Panc1 (cell line): Measurements from ENCODE around the gene GRIA2.

ENCODE experiments used
- POLR2AphosphoS5 ChIP-seq: IDR thresholded peaks from 2 replicates; pipeline ENCODE4 v1.6.1; 2012; ENCODE audit warnings: mild to moderate bottlenecking, low read depth, low read length, moderate library complexity
- SIN3A ChIP-seq: IDR thresholded peaks from 2 replicates; pipeline ENCODE4 v1.6.1; 2012; ENCODE audit warnings: low read depth, mild to moderate bottlenecking, low read length, moderate library complexity, borderline replicate concordance; ENCODE audit not compliant: insufficient read depth
- TCF7L2 ChIP-seq: IDR thresholded peaks from 2 replicates; pipeline ENCODE4 v1.6.1; 2011; ENCODE audit warnings: mild to moderate bottlenecking, low read depth, low read length, inconsistent platforms
- TF ChIP-seq, protein P1 (sequence below): fragments of 450-650 bp; IDR thresholded peaks from 2 replicates; pipeline ENCODE4 v1.5.1; 2017; ENCODE audit warnings: mild to moderate bottlenecking

DNA sequence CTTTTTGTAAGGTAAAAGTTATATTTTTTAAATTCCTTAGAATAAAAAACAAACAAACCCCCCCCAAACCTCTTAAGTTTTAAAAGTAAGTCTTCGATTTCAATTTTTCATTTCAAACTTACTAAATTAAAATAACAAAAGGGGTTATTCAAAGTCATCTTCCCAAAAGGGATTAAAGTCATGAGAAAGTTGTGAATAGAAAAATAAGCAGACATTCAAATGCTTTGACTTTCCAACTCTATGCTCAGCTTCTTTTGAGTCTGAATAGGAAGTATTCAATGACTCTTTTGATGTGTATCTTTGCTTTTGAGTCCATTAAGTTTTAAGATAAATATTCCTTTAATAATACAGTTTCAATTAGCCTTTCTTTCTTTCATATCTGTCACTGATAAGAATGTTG, 138.3 kb downstream of the GRIA2 start:
- TF ChIP-seq, protein P1, sequence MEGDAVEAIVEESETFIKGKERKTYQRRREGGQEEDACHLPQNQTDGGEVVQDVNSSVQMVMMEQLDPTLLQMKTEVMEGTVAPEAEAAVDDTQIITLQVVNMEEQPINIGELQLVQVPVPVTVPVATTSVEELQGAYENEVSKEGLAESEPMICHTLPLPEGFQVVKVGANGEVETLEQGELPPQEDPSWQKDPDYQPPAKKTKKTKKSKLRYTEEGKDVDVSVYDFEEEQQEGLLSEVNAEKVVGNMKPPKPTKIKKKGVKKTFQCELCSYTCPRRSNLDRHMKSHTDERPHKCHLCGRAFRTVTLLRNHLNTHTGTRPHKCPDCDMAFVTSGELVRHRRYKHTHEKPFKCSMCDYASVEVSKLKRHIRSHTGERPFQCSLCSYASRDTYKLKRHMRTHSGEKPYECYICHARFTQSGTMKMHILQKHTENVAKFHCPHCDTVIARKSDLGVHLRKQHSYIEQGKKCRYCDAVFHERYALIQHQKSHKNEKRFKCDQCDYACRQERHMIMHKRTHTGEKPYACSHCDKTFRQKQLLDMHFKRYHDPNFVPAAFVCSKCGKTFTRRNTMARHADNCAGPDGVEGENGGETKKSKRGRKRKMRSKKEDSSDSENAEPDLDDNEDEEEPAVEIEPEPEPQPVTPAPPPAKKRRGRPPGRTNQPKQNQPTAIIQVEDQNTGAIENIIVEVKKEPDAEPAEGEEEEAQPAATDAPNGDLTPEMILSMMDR: no peak
- no peak for TF ChIP-seq TCF7L2
- no peak for TF ChIP-seq SIN3A
- no peak for TF ChIP-seq POLR2AphosphoS5
